ENCODE data around the gene GLIPR2.

DNA sequence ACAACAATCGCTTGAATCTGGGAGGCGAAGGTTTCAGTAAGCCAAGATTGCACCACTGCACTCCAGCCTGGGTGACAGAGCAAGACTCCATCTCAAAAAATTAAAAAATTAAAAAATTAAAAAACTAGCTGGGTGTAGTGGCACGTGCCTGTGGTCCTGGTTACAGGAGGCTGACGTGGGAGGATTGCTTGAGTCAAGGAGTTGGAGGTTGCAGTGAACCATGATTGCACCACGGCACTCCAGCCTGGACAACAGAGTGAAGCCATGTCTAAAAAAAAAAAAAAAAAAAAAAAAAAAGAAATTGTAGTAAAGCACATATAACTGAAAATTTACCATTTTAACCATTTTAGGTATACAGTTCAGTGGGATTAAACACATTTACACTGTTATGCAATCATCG lies 19.6 kb downstream of the GLIPR2 start:
- TF ChIP-seq ZNF766 (CRISPR knock-in tag; IDR thresholded peaks at IDR 0.05; ENCODE audit: borderline replicate concordance): no peak
- no peak for TF ChIP-seq ZNF274 (CRISPR knock-in tag; IDR thresholded peaks at IDR 0.05)
- TF ChIP-seq, protein P1, sequence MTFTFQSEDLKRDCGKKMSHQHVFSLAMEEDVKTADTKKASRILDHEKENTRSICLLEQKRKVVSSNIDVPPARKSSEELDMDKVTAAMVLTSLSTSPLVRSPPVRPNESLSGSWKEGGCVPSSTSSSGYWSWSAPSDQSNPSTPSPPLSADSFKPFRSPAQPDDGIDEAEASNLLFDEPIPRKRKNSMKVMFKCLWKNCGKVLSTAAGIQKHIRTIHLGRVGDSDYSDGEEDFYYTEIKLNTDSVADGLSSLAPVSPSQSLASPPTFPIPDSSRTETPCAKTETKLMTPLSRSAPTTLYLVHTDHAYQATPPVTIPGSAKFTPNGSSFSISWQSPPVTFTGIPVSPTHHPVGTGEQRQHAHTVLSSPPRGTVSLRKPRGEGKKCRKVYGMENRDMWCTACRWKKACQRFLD (CRISPR knock-in tag; IDR thresholded peaks at IDR 0.05; ENCODE audit: borderline replicate concordance): no peak
- TF ChIP-seq FOXJ3 (CRISPR knock-in tag; IDR thresholded peaks at IDR 0.05; ENCODE audit: borderline replicate concordance): no peak
- no peak for TF ChIP-seq ZBTB8A (CRISPR knock-in tag; IDR thresholded peaks at IDR 0.05; ENCODE audit: borderline replicate concordance, low read depth)
- no peak for TF ChIP-seq TBL1XR1 (IDR thresholded peaks at IDR 0.05; ENCODE audit: borderline replicate concordance, low read length, partially characterized antibody)
